ENCODE data around the gene INO80E.
"Not testable (repeated sequence)": the region's sequence is repeated elsewhere in the genome, so short reads cannot be mapped to it uniquely, and the experiment has no call there.

Gene INO80E

DNA sequence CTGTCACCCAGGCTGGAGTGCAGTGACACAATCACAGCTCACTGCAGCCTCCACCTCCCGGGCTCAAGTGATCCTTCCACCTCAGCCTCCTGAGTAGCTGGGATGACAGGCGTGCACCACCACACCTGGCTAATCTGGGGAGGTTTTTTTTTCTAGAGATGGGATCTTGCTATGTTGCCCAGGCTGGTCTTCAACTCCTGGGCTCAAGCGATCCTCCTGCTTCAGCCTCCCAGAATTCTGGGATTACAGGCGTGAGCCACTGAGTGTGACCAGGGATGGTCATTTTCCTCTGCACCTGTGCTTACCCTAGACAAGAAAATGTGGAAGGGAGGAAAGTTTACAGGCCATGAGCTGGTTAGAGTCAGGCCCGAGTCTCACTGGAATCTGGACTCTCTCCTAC lies 44.6 kb downstream of the INO80E start:
- DNase-seq: not testable (repeated sequence)

DNA sequence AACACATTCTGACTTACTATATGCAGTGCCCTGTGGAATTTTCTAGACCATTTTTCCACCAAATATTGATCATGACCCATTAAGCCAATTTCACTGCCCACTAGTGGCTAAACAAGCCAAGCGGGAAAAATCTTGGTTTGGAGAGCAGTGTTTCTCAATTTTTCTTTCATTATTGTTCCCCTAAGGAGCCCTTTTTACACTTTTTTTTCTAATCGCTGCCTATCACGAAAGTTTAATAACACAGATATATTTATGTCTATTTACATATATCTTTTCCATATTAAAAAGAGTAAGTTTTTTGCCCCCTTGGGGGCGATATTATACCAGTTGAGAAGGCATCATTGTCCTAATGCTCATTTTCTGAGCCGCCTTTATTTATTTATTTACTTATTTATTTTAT lies 45.8 kb downstream of the INO80E start:
- no peak for DNase-seq

DNA sequence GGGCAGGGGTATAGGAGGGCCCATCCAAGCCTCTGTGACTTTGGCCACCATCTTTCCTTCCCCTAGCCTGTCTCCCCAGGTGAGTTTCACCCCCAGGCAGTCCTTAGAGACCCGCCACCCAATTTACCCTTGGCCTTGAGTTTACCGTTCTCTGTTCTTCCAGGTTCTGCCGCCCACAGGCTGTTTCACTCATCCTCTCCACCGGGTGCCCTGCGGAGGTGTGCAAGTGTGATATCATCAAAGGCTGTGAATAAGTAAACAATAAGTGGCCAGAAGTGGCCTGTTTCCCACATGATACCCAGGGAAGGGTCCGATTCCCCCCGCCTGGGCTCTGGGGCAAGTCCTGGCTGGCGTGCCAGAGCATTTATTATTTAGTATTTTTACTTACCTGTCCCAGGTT lies 50.1 kb downstream of the INO80E start:
- no peak for DNase-seq

DNA sequence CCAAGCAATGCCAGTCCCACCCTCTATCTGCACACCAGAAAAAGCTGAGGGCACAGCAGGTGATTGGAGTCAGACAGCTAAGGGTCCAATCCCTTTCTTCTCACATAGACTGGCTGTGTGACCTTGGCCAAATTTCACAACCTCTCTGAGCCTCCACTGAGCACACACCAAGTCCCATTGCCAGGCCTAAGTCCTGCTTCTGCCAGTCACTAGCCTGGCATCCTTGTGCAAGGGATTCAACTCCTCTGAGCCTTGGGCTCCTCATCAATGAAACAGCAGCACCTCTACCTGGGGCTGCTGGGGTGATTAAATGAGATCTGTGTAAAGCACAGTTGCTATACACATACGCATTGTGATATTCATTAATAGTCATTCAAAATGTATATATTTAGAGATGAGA lies 50.5 kb downstream of the INO80E start:
- no peak for DNase-seq

DNA sequence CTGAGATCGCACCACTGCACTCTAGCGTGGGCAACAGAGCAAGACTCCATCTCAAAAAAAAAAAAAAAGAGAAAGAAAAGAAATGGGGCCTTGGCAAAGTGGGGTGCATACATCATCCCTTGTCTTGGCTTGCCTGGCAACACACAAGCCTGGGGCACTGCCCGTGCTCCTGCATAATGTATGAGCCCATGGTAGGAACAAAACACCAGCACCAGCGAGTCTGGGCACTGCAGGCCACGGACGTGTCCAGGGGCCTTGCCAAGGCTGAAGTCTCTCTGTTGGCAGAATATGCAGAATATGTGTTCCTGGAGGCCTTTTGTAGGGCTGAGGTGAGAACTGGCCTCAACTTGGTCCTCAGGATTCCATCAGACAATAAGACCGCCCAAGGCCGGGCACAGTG lies 53.8 kb downstream of the INO80E start:
- DNase-seq: no peak

DNA sequence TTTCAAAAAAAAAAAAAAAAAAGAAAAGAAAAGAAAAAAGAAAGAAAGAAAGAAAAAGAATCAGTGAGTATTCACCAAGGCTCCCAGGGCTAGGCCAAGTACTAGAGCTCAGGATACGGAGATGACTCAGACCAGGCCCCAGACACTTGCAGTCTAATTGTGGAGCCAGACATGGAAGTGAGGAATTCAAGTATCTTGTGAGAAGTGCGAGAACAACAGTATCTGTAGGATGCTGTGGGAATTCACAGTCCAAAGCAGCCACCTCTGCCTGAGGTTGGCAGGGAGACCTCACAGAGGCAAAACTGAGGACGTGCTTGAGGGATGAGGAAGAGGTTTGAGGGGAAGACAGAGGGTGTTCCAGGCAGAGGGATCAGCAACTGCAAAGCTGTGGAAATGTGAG lies 55.5 kb downstream of the INO80E start:
- no peak for DNase-seq

DNA sequence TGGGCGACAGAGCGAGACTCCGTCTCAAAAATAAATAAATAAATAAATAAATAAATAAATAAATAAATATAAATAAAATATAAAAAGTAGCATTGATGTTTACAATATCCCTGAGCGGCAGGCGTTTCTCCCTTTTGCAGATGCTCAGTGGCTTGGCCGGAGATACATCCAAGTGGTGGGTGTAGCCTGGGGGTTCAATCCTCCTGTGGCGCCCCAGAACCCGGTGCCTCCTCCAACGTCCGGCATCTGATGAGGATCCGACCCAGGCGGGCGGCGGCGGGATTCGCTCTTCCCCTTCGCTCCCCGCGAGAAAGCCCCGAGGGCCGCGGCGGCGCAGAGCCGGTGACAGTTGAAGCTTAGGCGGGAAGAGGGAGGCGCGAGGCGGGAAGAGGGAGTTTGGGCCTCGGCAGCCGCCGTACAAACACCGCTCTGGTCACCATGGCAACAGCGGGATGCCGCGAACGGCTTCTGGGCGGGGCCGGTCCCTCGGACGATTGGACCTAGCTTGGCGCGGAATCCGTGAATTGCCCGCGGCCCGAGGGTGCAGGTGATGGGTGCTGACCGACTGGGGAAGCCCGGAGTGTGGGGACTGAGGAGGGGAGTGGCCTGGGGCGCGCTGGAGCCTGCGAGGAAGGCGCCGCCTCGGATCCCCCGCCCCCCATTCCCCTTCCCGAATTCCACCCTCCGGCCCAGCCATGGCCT lies 56.8 kb downstream of the INO80E start:
- peak; percentile 93 for DNase-seq

DNA sequence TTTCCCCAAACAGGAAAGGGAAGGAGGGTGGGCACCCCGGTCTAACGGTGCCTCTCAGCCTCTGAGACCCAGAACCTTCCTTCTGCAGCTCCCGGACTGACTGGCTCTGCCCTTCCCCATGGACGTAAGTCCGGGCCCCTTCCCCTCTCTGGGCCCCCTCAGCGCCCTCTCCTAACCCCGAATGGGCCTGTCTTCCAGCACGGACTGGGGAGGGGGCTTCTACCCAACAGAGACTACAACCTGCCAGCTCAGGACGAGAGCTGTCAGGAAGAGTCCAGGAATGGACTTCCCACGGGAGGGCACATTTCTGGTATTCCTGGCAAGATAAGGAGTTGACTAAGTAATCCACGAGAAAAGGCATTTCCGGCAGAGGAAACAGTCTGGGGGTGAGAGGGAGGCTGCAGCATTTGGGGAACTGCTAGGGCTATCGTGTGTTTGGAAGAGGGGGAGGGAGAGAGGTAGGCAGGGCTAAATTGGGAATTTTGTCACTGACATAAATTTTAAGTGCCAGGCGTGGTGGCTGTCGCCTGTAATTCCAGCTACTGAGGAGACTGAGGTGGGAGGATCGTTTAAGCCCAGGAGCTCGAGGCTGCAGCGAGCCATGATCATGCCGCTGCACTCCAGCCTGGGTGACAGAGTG lies 57.5 kb downstream of the INO80E start:
- DNase-seq: no peak

DNA sequence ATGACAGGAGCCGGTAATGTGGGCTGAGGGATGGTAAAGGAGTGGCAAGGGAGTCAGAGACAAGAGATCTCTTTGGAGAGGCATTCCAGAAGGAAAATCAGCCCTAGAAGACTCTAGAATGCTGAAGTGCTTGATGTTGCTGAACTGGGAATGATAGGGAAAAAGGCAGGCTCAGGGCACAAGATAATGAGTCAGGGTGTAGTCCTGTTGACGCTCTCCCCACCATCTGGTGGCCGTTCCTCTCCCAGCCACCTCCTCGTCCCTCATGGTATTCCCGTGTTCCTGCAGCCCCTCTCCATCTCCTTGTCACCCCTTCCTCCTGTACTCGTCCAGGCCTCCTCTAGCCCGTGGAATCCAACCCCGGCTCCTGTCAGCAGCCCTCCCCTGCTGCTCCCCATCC lies 58.4 kb downstream of the INO80E start:
- no peak for DNase-seq

DNA sequence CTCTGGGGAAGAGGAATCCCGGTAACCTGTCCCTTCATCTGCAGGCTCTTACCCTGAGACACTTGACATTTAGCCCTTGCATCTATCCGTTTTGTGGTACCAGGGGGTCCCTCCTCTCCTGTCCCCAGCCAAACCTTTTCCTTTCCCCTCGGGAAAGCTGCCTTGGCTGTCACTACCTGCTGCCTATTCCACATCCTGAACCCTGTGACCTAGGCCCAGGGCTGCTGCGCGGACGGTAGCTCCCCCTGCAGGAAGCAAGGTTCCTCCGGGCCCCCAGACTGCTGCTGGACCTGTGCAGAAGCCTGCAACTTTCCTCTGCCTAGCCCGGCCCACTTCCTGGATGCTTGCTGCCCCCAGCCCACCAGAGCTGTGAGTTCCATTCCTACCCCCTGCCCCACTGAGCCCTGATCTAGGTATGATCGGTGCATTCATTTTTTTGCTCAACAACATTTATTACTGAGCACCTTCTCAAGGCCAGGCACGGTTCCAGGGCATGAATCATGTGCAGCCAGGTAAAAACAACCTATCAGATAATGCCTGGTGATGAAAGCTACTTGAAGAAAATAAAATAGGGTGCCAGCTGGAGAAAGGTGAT lies 59.0 kb downstream of the INO80E start:
- DNase-seq: no peak

Data from NCI-H1105 (cell line).